Right lobe of liver (tissue), 4 donors: ENCODE results near the gene MYMK.

Source experiments
- POLR2A ChIP-seq: fragments of 450-650 bp; IDR thresholded peaks from one replicate; pipeline ENCODE4 v1.6.1; 2017; ENCODE audit warnings: antibody characterized with exemption, mild to moderate bottlenecking
- TF ChIP-seq, protein P1 (sequence below), 4 donors: fragments of 200-600 bp in 3 of 4; fragments of 450-650 bp in 1 of 4; IDR thresholded peaks; one replicate each; pipeline versions ENCODE4 v1.5.1 to v1.8.0; 2016 to 2022; ENCODE audit warnings: antibody characterized with exemption in 4 of 4, mild to moderate bottlenecking in 2 of 4
- donor health status: DM: no; HTN: no; CAD: no.
- donor health status: DM: no; HTN: no; CAD: no.
- donor health status: DM: no; HTN: yes; CAD: no.

DNA sequence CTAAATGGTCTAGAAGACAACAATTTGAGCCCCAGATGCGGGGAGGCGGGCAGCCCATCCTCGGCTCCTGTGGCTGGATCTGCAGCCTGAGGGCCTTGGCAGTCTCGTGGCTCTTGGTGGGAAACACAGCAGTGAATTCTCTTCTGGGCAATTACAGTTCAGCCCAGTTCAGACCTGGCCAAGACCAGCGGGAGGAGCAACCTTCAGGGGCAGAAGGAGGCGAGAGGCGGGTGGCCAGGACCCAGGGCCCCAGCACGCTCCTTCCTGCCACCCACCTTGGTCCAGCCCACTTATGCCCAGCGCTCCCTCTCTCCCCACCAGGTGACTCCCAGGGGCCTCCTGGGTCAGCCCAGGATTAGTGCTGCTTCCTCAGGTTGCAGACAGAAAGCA, 7.8 kb downstream of the MYMK start:
- TF ChIP-seq, protein P1, sequence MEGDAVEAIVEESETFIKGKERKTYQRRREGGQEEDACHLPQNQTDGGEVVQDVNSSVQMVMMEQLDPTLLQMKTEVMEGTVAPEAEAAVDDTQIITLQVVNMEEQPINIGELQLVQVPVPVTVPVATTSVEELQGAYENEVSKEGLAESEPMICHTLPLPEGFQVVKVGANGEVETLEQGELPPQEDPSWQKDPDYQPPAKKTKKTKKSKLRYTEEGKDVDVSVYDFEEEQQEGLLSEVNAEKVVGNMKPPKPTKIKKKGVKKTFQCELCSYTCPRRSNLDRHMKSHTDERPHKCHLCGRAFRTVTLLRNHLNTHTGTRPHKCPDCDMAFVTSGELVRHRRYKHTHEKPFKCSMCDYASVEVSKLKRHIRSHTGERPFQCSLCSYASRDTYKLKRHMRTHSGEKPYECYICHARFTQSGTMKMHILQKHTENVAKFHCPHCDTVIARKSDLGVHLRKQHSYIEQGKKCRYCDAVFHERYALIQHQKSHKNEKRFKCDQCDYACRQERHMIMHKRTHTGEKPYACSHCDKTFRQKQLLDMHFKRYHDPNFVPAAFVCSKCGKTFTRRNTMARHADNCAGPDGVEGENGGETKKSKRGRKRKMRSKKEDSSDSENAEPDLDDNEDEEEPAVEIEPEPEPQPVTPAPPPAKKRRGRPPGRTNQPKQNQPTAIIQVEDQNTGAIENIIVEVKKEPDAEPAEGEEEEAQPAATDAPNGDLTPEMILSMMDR (IDR thresholded peaks at IDR 0.05) = no peak
- no peak for TF ChIP-seq POLR2A
